HEK293T (cell line): ENCODE measurements around the gene APMAP.

Experiments
- ARNT ChIP-seq: fragments of 450-650 bp; IDR thresholded peaks from 2 replicates; pipeline ENCODE4 v1.6.1; 2017; ENCODE audit warnings: mild to moderate bottlenecking
- SP1 ChIP-seq: fragments of 450-650 bp; IDR thresholded peaks from 2 replicates; pipeline ENCODE4 v1.6.1; 2017
- TF ChIP-seq, protein P1 (sequence below): fragments of 450-650 bp; IDR thresholded peaks from 2 replicates; pipeline ENCODE4 v1.6.1; 2016

DNA sequence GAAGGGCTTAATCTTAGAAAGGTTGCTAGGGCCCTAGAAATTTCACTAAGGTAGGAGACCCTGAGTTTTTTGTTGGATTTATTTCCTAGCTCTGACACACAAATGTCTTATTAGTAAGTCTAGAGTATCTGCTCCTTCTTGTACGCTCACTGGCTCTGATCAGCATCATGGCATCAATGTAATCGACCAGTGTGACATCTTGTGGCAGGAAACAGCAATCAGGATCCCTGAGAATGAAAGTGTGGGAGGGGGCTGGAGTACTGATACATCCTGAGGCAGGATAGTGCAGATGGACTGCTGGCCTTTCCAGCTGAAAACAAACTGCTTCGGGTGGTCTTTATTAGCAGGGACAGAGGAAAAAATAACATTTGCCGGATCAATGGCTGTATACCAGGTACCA, 53.5 kb downstream of the APMAP start:
- TF ChIP-seq, protein P1, sequence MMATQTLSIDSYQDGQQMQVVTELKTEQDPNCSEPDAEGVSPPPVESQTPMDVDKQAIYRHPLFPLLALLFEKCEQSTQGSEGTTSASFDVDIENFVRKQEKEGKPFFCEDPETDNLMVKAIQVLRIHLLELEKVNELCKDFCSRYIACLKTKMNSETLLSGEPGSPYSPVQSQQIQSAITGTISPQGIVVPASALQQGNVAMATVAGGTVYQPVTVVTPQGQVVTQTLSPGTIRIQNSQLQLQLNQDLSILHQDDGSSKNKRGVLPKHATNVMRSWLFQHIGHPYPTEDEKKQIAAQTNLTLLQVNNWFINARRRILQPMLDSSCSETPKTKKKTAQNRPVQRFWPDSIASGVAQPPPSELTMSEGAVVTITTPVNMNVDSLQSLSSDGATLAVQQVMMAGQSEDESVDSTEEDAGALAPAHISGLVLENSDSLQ = no peak
- TF ChIP-seq SP1 (no peak), ARNT (no peak)
